ENCODE data around the gene C1orf198.
"Not testable (repeated sequence)": the region's sequence is repeated elsewhere in the genome, so short reads cannot be mapped to it uniquely, and the experiment has no call there.

The C1orf198 gene

DNA sequence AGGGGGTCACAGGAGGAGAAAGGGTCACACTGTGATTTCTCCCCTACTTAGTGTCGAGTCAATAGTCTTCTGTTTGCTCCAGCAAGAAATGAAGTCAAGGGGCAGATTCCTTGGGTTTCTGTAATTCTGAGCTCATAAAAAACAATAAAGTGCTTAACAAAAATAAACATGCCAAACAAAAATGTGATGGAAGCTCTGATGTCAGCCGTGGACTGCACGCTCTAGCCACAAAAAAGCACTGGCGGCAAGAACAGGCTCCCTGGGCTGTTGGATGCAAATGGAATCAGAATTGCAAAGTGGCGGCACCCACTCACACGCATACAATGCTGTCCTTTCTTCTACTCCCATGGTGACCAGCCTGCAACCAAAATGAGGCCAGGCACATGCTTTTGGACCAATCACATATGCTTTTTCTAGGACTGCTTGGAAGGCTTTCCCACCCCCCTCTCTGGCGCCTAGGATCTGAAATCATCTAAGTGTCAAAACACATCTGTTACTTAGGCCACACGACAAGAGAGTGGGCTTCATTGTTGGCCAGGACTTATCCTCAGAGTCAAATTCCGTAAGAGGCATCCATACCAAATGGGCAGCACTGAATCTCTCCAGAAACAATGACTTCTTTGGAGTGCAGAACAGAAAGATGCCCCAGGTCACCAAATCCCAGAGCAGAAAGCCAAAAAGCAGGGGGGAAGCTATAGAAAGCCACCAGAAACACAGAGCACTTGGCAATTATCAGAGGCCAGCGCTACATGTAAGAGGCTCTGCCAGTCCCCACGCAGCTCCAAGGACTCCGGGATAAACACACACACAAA is 9.2 kb downstream of the C1orf198 start:
- peak; percentile 82 to 95 for DNase-seq

DNA sequence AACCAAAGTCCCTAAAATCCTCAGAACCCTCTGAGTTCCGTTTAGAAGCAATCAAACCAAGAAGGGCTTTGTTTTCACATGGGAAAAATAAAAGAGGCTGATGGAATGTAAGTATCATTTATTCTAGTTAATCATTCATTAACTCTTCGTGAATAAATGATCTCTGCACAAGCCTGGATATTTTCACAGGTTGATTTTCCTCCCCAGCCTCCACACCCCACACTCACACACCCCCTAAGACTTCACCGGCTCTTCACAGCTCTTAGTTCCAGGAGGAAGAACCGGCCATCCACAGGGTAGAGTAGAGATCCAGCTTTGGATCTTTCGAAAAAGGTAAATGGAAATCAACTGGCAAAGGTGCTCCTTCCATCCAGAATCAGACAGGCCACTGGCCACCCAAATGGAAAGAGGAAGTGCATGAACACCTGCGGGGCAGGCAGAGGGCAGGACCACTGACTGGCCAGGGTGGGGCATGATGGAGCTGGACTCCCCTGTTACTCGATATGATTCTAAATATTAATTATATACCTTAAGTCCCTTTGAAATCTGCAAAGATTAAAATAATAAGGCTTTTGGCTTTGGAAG is 10.0 kb downstream of the C1orf198 start:
- no peak for DNase-seq

DNA sequence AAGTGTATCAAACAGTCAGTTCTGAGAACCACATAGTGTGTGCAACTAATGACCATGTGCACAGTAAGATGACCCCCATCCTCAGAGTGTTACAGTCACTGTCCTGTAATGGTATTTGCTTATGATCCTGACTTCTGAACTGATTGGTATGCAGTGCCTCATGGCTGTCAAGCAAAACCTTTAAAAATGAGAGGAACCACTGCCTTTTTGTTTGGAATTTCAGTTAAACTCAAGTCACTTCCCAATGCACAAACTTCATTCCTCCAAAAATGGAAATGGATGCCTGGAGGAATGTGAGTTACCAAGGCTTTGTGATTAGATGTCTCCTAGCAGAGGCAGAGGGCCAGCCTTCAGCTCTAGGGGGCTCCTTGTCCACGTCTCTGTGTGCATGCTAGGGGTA is 10.5 kb downstream of the C1orf198 start:
- no peak for DNase-seq

DNA sequence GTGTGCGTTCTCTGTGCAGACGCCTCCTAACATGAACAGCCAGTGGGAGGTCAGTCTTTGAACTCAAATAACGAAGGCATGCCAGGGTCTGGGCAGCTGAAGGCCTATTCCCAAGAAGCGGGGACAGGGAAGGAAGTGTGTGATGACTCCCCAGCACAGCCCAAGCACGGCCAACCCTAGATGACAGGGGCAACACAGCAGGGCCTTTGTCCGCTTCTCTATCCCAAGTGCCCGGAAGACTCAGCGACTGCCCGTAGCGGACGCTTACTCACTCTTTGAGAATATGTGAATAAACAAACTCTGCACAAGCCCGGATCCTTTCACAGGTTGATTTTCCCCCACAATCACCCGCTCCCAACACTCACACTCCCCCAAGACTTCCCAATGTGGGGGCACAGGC is 11.2 kb downstream of the C1orf198 start:
- DNase-seq, result peak; percentile 61 to 84

DNA sequence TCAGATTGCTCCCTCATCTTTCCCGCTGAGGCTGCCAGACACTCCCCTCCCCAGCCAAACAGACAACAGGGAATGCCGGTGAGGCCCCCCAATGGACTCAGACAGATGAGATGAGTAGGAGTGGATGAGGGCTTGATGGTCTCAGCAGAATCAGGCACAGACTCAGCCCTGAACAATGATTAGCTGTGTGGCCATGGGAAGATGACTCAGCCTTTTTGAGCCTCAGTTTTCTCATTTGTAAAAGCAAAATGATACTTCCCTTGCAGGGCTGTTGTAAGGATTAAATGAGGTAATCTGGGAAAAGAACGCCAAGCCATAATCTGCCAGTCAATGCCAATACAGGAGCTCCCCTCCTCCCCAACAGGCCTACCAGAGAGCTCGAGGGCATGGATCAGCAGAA is 12.4 kb downstream of the C1orf198 start:
- DNase-seq, result peak in 1 of 2 donors; percentile 46

DNA sequence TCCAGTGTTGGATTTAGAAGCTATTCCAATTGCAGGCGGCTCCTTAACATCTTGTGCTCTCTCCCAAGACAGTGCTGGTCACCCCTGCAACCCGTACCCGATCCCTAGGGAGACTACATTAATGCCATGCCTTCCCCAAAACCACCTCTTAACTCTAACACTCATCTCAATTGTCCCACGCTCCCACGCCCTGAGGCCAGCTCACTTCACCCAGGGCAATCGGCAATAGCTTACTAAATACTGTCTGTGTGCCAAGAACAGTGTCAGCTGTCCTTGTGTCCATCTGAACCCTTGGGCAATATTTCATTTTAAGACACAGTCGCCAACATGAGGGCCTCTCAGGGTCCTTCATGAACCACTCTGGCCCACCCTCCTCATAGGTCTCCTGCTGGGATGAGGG is 13.9 kb downstream of the C1orf198 start:
- no peak for DNase-seq

DNA sequence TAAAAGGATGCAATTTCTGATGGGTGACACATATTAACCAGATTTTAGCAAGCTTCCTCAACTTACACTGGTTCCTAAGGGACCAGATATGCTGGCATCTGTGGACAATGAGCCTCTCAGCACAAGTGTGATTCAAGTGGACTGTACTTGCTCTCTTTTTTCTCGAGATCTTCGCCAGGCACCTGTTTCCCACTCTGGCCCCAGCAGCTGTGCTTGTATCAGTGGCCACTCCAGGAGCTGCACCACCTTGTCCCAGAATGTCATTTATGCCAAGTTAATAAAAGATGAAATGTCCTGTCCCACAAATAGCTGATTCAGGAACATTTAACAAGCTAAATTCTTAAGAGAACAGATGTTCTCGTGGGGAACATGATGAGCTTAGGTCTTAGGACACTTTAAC is 14.6 kb downstream of the C1orf198 start:
- DNase-seq, result no peak

DNA sequence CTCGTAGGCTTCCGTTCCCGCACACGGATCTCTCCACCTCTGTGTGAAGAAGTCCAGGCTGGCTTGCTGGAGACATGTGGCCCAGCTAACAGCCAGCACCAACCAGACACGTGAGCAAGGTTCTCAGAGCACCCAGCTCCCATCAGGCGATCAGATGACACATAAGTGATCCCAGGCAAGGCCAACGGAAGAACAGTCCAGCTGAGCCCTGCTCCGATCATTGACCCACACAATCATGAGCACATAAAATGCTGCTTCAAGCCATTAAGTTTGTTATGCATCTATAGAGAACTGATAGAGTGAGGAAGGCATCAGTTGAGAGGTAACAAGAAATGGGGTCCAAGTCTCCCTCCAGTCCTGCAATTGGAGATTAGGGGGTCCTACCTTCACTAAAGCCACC is 15.4 kb downstream of the C1orf198 start:
- no peak for DNase-seq

DNA sequence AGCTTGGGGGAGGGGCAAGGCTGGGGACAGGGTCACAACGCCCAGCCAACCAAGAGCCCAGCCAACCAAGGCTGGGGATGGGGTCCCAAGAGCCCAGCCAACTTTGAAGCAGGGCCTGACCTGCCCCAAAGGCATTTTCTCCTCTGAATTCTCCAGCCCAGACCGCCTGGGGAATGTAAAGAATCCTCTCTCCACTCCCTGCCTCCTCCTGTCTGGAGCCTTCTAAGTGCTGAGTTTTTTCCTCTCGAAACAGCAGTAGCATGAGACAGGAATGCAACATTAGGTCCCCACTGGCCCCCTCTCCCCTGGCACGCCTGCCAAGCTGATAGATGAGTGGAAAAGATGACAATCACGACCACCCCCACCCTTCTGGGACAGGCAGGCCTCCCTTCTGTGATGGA is 17.0 kb downstream of the C1orf198 start:
- no peak for DNase-seq

DNA sequence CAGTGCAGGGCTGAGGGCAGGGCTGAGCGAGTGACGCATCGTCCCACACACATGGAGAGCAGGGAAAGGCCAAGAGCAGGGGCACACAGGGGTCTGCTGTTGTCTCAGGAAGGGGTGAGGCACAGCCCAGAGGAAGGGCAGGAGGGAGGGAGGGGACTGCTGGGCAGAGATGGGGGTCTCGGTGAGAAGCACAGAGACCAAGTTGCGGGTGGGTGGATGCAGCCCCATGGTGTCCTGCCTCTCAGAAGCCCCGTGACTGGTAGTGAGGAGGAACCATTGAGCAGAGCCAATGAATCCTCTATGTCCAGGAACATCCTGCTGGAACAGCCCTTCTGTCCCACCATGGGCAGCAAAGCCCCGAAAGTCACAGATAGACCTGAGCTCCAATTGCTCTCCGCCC is 17.8 kb downstream of the C1orf198 start:
- DNase-seq, result no peak

DNA sequence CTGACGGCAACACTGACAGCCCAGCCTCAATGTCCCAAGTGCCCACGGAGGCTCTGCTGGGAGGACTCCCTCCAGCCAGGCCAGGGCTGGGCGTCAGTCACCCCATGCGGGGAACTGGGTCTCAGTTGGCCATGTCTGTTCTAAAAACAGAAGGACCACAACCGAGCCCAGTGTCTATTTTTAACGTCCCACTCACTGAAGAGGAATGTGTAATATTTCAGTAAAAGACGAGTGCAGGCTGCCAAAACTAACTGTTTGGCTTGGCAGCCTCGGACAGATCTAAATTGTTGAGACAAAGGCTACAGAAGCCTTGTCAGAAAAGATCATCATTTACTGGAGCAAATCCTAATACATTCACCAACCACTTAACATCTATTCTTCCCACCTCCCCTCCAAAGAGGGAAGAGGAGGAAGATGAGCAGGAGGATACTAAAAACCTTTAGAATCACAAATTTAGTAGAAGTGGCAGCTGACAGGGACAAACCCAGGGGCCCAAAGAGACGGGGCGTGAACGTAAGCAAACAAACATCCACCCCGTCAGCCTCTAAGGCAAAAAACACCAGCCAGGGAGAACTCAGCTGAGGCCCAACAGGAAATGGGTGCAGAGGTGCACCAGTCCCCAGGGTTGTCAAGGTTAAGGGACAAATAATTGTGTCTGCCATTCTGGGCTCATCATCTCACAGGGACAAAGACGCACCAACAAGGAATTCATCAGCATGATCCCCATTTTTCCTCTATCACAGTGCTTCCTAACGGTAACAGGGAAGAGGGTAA is 18.7 kb downstream of the C1orf198 start:
- peak in 1 of 2 donors; percentile 37 for DNase-seq

DNA sequence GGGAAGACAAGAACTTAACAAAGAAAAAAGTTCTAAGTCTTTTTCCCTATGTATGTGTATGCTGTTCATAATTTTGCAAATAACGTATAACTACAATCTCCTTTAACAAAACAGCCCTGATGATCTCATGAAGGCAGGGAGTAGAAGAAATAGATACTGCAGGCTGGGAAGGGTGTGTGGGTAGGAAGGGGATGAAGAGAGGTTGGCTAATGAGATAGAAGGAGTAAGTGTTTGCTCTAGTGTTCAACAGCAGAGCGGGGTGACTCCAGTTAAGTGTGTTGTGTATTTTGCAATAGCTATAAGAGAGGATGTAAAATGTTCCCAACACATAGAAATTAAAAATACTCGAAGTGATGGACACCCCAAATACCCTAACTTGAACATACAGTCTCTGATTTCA is 20.1 kb downstream of the C1orf198 start:
- DNase-seq, result no peak

DNA sequence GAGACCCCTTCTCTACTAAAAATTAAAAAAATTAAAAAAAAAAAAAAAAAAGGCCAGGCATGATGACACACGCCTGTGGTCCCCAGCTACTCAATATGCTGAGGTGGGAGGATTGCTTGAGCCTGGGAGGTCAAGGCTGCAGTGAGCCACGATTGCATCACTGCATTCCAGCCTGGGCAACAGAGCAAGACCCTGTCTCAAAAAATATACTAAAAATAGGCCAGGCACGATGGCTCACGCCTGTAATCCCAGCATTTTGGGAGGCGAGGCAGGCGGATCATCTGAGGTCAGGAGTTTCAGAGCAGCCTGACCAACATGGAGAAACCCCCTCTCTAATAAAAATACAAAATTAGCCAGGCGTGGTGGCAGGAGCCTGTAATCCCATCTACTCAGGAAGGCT is 23.1 kb downstream of the C1orf198 start:
- not testable (repeated sequence) for DNase-seq

DNA sequence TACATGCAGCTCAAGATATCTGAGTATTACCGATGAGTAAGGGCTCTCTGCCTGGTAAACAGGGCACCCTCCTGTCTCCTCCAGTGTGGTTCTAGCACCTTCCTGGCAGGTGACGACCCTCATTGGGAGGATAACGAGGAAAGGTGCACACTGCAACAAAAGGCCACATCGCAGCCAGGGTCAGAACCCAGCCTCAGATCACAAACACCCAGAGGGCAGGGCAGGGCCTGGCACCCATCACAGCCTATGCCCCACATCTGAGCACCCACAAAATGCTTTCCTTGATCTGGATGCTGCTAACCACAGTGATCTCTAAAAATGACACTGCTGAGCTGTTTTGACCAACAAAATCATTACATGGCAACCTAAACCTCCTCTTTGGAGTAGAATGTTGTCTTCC is 23.8 kb downstream of the C1orf198 start:
- no peak for DNase-seq

DNA sequence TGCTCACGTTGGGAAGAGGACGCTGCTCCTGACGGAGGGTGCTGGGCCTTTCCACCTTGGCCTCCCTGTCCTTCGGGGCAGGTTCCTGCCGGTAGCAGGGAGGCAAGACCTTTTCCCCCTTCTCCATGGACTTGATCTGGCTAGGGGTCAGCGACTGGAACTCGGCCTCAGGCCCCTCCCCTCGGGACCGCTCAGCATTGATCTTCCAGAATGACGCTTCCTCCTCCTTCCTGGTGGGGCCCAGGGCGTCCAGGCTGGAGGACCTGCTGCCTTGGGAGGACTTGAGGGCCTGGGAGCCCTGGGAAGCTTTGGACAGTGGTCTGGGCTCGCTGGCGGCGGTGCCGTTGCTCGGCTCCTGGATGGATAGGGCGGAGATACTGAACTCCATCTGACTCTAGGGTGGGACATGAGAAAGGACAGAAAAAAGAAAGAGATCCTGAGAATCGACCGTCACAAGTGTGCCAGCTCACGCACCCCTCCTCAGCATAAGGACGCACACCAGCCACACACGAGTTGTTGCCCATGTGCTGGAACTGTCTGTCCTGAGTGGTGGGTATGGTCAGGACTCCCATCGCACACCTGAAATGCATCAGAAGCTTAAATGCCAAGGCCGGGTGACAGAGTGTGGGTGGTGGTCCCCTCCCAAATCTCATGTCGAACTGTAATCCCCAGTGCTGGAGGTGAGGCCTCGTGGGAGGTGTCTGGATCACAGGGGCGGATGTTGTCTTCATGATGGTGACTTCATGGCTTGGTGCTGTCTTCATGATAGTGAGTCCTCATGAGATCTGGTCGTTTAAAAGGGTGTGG is 24.6 kb downstream of the C1orf198 start:
- no peak for DNase-seq

DNA sequence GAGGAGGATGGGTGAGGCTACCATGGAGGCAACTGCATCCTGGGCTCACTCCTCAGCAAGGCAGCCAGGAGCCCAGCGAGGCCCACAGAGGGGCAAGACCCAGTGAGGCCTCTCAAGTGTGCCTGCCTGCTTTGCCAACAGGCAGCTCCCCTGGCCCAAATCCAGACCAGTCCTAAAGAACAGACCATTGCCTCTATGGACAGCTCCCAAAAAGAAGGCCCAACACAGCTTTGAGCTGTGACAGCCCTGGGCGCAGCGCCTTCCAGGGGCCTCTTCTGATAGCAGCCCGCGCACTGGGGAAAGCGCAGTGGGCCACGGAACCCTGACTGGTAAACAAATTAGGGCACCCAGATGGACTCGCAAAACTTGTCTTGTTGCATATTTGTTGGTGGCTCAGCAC is 25.5 kb downstream of the C1orf198 start:
- no peak for DNase-seq

DNA sequence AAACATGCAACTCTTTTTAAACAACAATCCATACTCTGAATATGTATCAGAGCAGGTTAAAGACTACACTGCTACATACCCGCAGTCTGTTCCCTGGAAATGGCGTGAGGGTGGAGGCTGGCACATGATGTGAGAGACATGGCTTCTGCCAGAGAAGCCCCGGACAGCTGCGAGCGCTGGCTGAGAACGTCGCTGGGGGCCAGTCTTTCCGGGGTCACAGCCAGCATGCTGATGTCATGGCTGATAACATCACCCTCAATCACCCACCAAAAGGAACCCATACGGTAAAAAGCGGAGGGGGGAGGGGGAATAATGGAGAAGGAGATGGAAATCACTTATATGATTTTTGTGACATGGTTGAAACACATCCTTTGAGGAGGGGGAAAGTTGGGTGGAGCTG is 29.1 kb downstream of the C1orf198 start:
- DNase-seq, result peak in 1 of 2 donors; percentile 50

DNA sequence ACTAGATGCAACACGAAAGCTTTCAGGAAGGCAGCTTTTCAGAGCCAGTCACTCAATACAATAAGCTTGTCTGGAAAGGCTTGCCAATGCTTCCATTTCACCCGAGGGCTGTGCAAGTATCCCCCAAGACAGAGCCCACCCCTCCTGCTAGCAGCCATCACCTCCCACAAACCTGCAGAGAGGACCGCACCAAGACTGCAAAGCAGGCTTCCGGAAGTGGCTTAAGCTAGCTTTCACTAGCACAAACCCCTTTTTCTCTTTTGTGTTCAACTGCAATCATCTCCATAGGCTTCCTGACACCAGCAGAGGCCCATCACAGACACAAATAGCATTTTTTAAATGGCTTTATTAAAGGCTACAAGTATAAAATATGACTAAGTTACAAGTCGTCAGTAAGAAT is 31.5 kb downstream of the C1orf198 start:
- DNase-seq, result no peak

DNA sequence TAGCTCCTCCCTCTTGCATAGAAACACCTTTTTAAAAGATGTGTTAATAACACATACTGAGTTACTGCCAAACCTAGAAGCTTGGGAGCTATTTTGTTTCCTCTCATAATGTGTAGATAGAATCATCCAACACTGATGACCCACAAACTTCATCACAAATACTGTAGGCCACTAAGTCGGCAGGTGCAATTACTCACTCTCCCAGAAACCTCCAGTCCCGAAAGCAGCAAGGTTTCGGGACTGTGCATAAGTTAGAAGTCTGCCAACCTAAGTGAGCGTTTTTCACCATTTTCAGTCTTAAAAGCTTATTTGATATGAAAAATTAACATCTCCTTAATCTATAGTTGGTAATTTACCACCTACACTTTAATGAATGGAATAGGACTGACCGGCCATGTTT is 32.0 kb downstream of the C1orf198 start:
- no peak for DNase-seq

DNA sequence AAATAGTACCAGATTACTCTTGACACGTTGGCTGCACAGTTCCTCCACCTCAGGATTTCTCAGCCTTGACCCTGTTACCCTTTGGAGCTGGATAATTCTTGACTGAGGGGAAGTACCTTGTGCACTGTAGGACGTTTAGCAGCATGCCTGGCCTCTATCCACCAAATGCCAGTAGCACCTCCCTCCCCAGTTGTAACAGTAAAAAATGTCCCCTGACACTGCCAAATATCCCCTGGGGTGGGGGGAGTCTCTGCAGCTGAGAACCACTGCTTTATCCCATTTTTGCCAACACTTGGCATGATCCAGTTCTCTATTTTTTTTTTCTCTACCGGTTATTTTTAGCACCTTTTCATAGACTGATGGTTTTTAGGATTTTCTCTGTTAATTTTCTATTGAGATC is 34.0 kb downstream of the C1orf198 start:
- DNase-seq, result no peak

DNA sequence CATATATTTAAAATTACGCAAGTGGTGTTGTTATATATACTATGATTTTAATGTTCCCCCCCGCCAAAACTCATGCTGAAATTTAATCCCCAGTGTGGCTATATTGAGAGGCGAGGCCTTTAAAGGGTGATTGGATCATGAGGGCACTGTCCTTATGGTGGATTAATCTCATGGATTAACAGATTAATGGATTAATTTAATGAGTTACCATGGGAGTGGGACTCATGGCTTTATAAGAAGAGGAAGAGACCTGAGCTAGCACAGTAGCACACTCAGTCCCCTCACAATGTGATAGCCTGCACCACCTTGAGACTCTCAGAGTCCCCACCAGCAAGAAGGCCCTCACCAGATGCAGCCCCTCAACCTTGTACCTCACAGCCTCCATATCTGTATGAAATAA is 34.8 kb downstream of the C1orf198 start:
- no peak for DNase-seq

DNA sequence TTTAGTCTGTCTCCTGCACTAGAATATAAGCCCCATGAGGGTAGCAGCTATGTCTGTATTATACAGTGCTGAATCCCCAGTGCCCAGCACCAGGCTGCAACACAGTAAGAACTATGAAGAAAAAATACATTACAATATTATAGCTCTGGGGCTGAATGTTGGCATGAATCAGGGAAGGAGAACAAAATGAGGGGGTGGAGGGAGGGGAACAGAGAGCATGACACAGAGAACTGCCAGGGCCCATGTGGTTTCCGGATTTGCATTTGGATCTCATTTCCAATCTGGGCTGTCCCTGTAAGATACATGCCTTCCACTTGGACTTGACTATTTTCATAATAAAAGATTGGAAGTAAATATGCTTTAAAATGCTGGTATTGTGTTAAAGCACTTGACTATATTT is 35.8 kb downstream of the C1orf198 start:
- no peak for DNase-seq

DNA sequence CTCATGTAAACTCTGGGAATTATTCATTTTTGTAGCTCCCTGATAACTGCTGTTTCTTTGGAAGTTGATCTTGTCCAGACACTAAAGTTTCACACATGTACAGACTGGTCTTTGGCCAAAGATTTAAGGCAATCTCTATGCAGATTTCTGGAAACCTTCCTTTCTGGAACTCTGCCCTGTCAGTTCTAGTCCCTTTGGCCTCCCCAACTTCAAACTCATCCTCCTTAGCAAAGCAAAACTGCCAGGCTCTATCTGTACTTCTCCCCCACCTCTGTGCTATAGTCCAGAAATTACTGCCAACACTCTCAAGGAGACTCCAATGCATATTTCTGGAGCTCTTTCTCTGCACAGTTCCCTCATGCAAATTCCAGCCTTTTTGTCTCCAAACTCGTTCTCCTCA is 36.5 kb downstream of the C1orf198 start:
- no peak for DNase-seq

Measured in hippocampal formation (tissue), 2 donors.